ENCODE measurements around the gene XPO1. TPM values are rescaled to one million over a fixed set of nuclear protein-coding genes. Genes with fewer than 3 reads are reported as not detected.

Gene XPO1
- total and polyA plus RNA-seq, 4 donors: 15.0 to 149 (median 41.3) TPM

DNA sequence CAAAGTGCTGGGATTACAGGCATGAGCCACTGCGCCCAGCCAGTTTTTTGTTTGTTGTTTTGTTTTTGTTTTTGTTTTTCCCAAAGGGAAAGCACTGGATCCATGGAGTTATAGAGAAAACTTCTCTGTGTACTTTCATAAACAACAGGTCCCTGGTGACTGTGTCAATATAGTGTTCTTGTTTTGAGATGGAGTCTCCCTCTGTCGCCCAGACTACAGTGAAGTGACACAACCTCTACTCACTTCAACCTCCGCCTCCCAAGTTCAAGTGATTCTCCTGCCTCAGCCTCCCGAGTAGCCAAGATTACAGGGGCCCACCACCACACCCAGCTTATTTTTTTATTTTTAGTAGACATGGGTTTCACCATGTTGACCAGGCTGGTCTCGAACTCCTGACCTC lies 83.8 kb downstream of the XPO1 start:
- no peak overlapping the region for H3K4me3 ChIP-seq (ENCODE audit: low read depth in 1 of 3, low read length in 3 of 3)
- H3K4me1 ChIP-seq (ENCODE audit: control insufficient read depth in 4 of 4, insufficient read depth in 4 of 4, low read length in 3 of 4): peaks cover 7 to 10% (median 8%) of the 10 kb centered on the region in 4 donors
- no peaks in the 10 kb centered on the region for H3K27me3 ChIP-seq (ENCODE audit: control insufficient read depth in 4 of 4, insufficient read depth in 4 of 4, low read length in 3 of 4)
- 98% methylated on average over 5 of the region's 5 CpGs for WGBS
- no peak overlapping the region for H3K9ac ChIP-seq (ENCODE audit: low read depth in 1 of 2, low read length in 2 of 2)
- no peaks in the 10 kb centered on the region for H3K36me3 ChIP-seq (ENCODE audit: control insufficient read depth in 4 of 4, insufficient read depth in 3 of 4, low read depth in 1 of 4, low read length in 3 of 4)
- no peak for DNase-seq (ENCODE audit: low spot score)
- no peaks in the 10 kb centered on the region for H3K9me3 ChIP-seq (ENCODE audit: control insufficient read depth in 4 of 4, low read length in 3 of 4)
- TF ChIP-seq TAF1 (conservative IDR thresholded peaks at IDR 0.05) (no peak), FOXA1 (IDR thresholded peaks at IDR 0.05) (no peak)
- TF ChIP-seq, protein P1, sequence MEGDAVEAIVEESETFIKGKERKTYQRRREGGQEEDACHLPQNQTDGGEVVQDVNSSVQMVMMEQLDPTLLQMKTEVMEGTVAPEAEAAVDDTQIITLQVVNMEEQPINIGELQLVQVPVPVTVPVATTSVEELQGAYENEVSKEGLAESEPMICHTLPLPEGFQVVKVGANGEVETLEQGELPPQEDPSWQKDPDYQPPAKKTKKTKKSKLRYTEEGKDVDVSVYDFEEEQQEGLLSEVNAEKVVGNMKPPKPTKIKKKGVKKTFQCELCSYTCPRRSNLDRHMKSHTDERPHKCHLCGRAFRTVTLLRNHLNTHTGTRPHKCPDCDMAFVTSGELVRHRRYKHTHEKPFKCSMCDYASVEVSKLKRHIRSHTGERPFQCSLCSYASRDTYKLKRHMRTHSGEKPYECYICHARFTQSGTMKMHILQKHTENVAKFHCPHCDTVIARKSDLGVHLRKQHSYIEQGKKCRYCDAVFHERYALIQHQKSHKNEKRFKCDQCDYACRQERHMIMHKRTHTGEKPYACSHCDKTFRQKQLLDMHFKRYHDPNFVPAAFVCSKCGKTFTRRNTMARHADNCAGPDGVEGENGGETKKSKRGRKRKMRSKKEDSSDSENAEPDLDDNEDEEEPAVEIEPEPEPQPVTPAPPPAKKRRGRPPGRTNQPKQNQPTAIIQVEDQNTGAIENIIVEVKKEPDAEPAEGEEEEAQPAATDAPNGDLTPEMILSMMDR (IDR thresholded peaks at IDR 0.05; ENCODE audit: low read depth, low read length, missing input control): no peak
- H3K27ac ChIP-seq (ENCODE audit: low read depth in 1 of 2, low read length in 2 of 2): no peak overlapping the region

- Histone ChIP-seq H3K4me1 (ENCODE audit: control insufficient read depth in 4 of 4, insufficient read depth in 4 of 4, low read length in 3 of 4) (peaks cover 7 to 10% (median 8%) of the 10 kb centered on the region in 4 donors), H3K27ac (ENCODE audit: low read depth in 1 of 2, low read length in 2 of 2) (no peak overlapping the region), H3K9ac (ENCODE audit: low read depth in 1 of 2, low read length in 2 of 2) (no peak overlapping the region), H3K9me3 (ENCODE audit: control insufficient read depth in 4 of 4, low read length in 3 of 4) (no peaks in the 10 kb centered on the region), H3K36me3 (ENCODE audit: control insufficient read depth in 4 of 4, insufficient read depth in 3 of 4, low read depth in 1 of 4, low read length in 3 of 4) (no peaks in the 10 kb centered on the region), H3K27me3 (ENCODE audit: control insufficient read depth in 4 of 4, insufficient read depth in 4 of 4, low read length in 3 of 4) (no peaks in the 10 kb centered on the region), H3K4me3 (ENCODE audit: low read depth in 1 of 3, low read length in 3 of 3) (no peak overlapping the region)
- DNase-seq (ENCODE audit: low spot score): no peak
- TF ChIP-seq EGR1 (IDR thresholded peaks at IDR 0.05; ENCODE audit: low read depth in 2 of 2) (no peak), FOXA2 (IDR thresholded peaks at IDR 0.05) (no peak), FOXA1 (IDR thresholded peaks at IDR 0.05) (no peak), NR2F2 (IDR thresholded peaks at IDR 0.05) (no peak), HNF4G (IDR thresholded peaks at IDR 0.05) (no peak), TAF1 (conservative IDR thresholded peaks at IDR 0.05) (no peak), RXRA (IDR thresholded peaks at IDR 0.05) (no peak), JUND (IDR thresholded peaks at IDR 0.05) (no peak), GABPA (IDR thresholded peaks at IDR 0.05 in 1 of 2, conservative IDR thresholded peaks at IDR 0.05 in 1 of 2) (no peak), YY1 (IDR thresholded peaks at IDR 0.05) (no peak), SP1 (IDR thresholded peaks at IDR 0.05) (no peak)
- TF ChIP-seq, protein P1 (IDR thresholded peaks at IDR 0.05; ENCODE audit: low read depth, low read length, missing input control): no peak
- TF ChIP-seq, protein P2, sequence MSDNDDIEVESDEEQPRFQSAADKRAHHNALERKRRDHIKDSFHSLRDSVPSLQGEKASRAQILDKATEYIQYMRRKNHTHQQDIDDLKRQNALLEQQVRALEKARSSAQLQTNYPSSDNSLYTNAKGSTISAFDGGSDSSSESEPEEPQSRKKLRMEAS (IDR thresholded peaks at IDR 0.05): no peak
- WGBS: 96% methylated on average over 8 of the region's 8 CpGs
Observed at GRCh38 chr2:61452392-61452791, 85.8 kb downstream of the XPO1 start.

DNA sequence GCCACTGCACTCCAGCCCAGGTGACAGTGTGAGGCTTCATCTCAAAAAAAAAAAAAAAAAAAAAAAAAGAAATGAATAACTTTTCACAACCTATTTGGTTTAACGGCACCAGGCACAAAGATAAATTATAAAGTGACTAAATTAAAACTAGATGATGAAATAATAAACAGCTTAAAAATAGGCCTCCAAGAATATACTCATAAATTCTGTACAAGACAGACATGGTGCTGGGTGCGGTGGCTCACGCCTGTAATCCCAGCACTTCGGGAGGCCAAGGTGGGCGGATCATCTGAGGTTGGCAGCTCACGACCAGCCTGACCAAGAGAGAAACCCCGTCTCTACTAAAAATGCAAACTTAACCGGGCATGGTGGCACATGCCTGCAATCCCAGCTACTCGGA lies 87.0 kb downstream of the XPO1 start:
- H3K36me3 ChIP-seq (ENCODE audit: control insufficient read depth in 4 of 4, insufficient read depth in 3 of 4, low read depth in 1 of 4, low read length in 3 of 4): no peaks in the 10 kb centered on the region
- no peaks in the 10 kb centered on the region for H3K9me3 ChIP-seq (ENCODE audit: control insufficient read depth in 4 of 4, low read length in 3 of 4)
- no peak overlapping the region for H3K27ac ChIP-seq (ENCODE audit: low read depth in 1 of 2, low read length in 2 of 2)
- 95% methylated on average over 9 of the region's 9 CpGs for WGBS
- TF ChIP-seq FOXA1 (IDR thresholded peaks at IDR 0.05): no peak
- no peak for TF ChIP-seq NR2F2 (IDR thresholded peaks at IDR 0.05)
- no peak for TF ChIP-seq ZBTB33 (IDR thresholded peaks at IDR 0.05)
- TF ChIP-seq EGR1 (IDR thresholded peaks at IDR 0.05; ENCODE audit: low read depth in 2 of 2): no peak
- no peak for TF ChIP-seq REST (IDR thresholded peaks at IDR 0.05)
- TF ChIP-seq, protein P2 (IDR thresholded peaks at IDR 0.05): no peak
- no peak for TF ChIP-seq YY1 (IDR thresholded peaks at IDR 0.05)
- TF ChIP-seq SP1 (IDR thresholded peaks at IDR 0.05): no peak
- TF ChIP-seq HNF4A (conservative IDR thresholded peaks at IDR 0.05): no peak
- TF ChIP-seq RAD21 (IDR thresholded peaks at IDR 0.05): no peak
- no peak for TF ChIP-seq JUND (IDR thresholded peaks at IDR 0.05)
- no peak for TF ChIP-seq RXRA (IDR thresholded peaks at IDR 0.05)
- no peak for DNase-seq (ENCODE audit: low spot score)
- peaks cover 2 to 4% (median 3%) of the 10 kb centered on the region in 4 donors for H3K4me1 ChIP-seq (ENCODE audit: control insufficient read depth in 4 of 4, insufficient read depth in 4 of 4, low read length in 3 of 4)
- H3K4me3 ChIP-seq (ENCODE audit: low read depth in 1 of 3, low read length in 3 of 3): no peak overlapping the region
- no peaks in the 10 kb centered on the region for H3K27me3 ChIP-seq (ENCODE audit: control insufficient read depth in 4 of 4, insufficient read depth in 4 of 4, low read length in 3 of 4)
- H3K9ac ChIP-seq (ENCODE audit: low read depth in 1 of 2, low read length in 2 of 2): no peak overlapping the region
